ENCODE measurements around the gene NCAM1. TPM values are rescaled to one million over a fixed set of nuclear protein-coding genes. Genes with fewer than 3 reads are reported as not detected.
A peak's percentile ranks its signal among the peaks of the same experiment; 100 is the strongest.

NCAM1 gene
- total and polyA plus RNA-seq, 8 donors: 1.7 to 45.0 (median 37.6) TPM

DNA sequence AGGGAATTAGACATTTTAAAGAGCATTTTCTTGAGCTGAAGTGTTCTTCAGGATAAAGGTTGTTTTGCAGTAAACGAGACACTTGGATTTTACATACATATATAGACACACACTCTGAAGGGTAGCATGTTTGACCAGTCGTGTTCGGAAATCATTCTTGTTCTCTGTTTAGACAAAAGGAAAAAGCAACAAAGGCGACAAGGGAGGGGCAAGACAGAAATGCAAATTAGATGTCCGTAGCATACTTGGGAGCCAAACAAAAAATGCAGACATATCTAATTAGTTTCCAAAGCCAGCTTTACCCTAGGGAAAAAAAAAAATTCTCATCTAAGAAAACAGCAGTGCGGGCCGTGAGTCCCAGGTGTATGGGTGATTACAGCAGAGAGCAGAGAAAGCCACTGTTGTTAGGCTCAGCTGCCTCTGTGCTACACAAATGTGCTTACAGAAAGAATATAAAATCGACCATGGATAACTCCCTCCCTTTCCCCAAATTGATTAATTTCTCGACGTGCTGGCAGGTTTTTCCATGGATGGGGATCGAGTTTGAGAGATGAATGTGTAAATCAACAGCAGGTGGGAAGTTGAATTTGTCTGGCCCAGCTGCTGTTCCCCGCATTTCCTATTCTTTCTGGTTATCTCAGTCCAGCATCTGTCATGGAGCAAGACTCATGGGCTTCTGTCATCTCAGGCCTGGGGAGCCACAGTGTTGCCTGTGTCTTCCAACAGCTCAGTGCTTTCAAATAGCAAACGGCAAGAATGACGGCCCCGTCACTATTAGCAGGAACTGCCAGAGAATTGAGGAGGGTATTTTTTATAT, 176.7 kb downstream of the NCAM1 start:
- no peak overlapping the region for H3K4me3 ChIP-seq
- intact Hi-C loops (cut with DNase I): no loop called here
- no peak for ATAC-seq
- H3K27me3 ChIP-seq: peaks cover 0 to 48% of the 10 kb centered on the region in 2 donors
- no peaks in the 10 kb centered on the region for H3K36me3 ChIP-seq
- DNase-seq: no peak
- H3K27ac ChIP-seq: no peak overlapping the region
- TF ChIP-seq CTCF (IDR thresholded peaks at IDR 0.05): no peak
- H3K9me3 ChIP-seq: no peaks in the 10 kb centered on the region
- H3K4me1 ChIP-seq: no peaks in the 10 kb centered on the region

GRCh38 chr11:113138731-113139130, 177.5 kb downstream of the NCAM1 start:
- DNase-seq (no peak), ATAC-seq (no peak)
- no peaks in the 10 kb centered on the region for H3K36me3 ChIP-seq
- H3K4me1 ChIP-seq: no peaks in the 10 kb centered on the region
- H3K27me3 ChIP-seq: peaks cover 0 to 48% of the 10 kb centered on the region in 2 donors
- no peak overlapping the region for H3K27ac ChIP-seq
- no peaks in the 10 kb centered on the region for H3K9me3 ChIP-seq
- H3K4me3 ChIP-seq: no peak overlapping the region
- no peak for TF ChIP-seq CTCF (IDR thresholded peaks at IDR 0.05)
- intact Hi-C loops (cut with DNase I): no loop called here

GRCh38 chr11:113141010-113141409, 179.8 kb downstream of the NCAM1 start:
- H3K4me3 ChIP-seq: no peak overlapping the region
- H3K9me3 ChIP-seq: no peaks in the 10 kb centered on the region
- ATAC-seq (no peak), DNase-seq (no peak)
- H3K27ac ChIP-seq: no peak overlapping the region
- peaks cover 0 to 38% of the 10 kb centered on the region in 2 donors for H3K27me3 ChIP-seq
- H3K36me3 ChIP-seq: no peaks in the 10 kb centered on the region
- intact Hi-C loops (cut with DNase I): no loop called here
- H3K4me1 ChIP-seq: no peaks in the 10 kb centered on the region
- no peak for TF ChIP-seq CTCF (IDR thresholded peaks at IDR 0.05)

DNA sequence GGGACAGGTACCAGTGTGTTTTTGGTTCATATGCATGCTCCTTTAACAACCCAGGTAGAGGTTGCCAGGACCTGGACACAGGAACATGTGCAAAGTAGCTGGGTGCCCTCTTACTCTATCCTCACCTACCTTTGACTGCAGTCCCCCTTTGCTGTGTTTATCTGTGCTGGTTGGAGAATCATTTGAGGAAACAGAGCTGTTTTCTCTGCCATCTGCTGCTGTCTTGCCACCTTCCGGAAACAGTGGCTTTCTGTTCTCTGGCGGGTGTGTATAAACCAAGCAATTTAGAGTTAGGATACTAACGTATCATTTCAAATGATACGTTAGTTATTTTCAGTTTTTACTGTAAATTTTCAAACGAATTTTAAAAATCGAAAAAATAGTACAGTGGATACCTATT, 181.3 kb downstream of the NCAM1 start:
- no peak for TF ChIP-seq CTCF (IDR thresholded peaks at IDR 0.05)
- no peak for ATAC-seq
- Histone ChIP-seq H3K4me1 (no peaks in the 10 kb centered on the region), H3K9me3 (no peaks in the 10 kb centered on the region), H3K4me3 (no peak overlapping the region), H3K27ac (no peak overlapping the region), H3K27me3 (peaks cover 0 to 27% of the 10 kb centered on the region in 2 donors), H3K36me3 (no peaks in the 10 kb centered on the region)
- DNase-seq: no peak
- intact Hi-C loops (cut with DNase I): no loop called here

DNA sequence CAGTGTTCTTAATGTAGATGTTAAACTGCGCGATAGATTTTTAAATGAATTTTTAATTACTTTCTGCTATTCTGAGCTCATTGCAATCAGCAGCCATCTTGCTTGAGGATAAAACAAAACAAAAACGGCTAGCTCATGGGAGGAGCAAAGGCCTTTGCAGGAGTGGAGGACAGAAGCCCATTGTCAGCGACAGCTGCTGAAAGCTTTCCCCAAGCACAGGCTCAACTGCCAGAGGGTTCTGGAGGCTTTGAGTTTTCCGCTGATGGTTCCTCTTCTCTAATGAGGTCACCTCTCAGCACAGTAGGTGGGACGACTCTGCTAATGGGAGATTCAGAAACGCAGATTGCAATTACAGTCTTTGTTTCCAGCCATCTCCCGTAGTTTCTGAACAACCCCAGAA, 186.0 kb downstream of the NCAM1 start:
- ATAC-seq: no peak
- DNase-seq: peak in 1 of 4 donors; percentile 59
- H3K36me3 ChIP-seq: no peaks in the 10 kb centered on the region
- no peaks in the 10 kb centered on the region for H3K27me3 ChIP-seq
- H3K4me3 ChIP-seq: no peak overlapping the region
- H3K9me3 ChIP-seq: no peaks in the 10 kb centered on the region
- TF ChIP-seq CTCF (IDR thresholded peaks at IDR 0.05): no peak
- no peak overlapping the region for H3K27ac ChIP-seq
- intact Hi-C loops (cut with DNase I): no loop called here
- H3K4me1 ChIP-seq: no peaks in the 10 kb centered on the region
